HEK293T (cell line): ENCODE measurements around the gene LSG1.

ENCODE experiments used
- BHLHE40 ChIP-seq: fragments of 450-650 bp; IDR thresholded peaks from 2 replicates; pipeline ENCODE4 v1.6.1; 2016; ENCODE audit warnings: mild to moderate bottlenecking, moderate library complexity, borderline replicate concordance
- ELF4 ChIP-seq: fragments of 450-650 bp; IDR thresholded peaks from 2 replicates; pipeline ENCODE4 v1.6.1; 2017; ENCODE audit warnings: antibody characterized with exemption
- FOXA1 ChIP-seq: fragments of 450-650 bp; IDR thresholded peaks from 2 replicates; pipeline ENCODE4 v1.6.1; 2016; ENCODE audit warnings: mild to moderate bottlenecking
- FOXK2 ChIP-seq: fragments of 450-650 bp; IDR thresholded peaks from 2 replicates; pipeline ENCODE4 v1.6.1; 2016; ENCODE audit warnings: mild to moderate bottlenecking
- FOXM1 ChIP-seq: fragments of 450-650 bp; IDR thresholded peaks from 2 replicates; pipeline ENCODE4 v1.6.1; 2017; ENCODE audit warnings: mild to moderate bottlenecking, borderline replicate concordance
- HDGF ChIP-seq: fragments of 450-650 bp; IDR thresholded peaks from 2 replicates; pipeline ENCODE4 v1.6.1; 2017; ENCODE audit warnings: antibody characterized with exemption, borderline replicate concordance
- L3MBTL2 ChIP-seq: fragments of 450-650 bp; conservative IDR thresholded peaks from 2 replicates; pipeline ENCODE4 v1.6.1; 2016; ENCODE audit warnings: mild to moderate bottlenecking
- NFRKB ChIP-seq: fragments of 450-650 bp; IDR thresholded peaks from 2 replicates; pipeline ENCODE4 v1.6.1; 2016; ENCODE audit warnings: mild to moderate bottlenecking, moderate library complexity
- SP1 ChIP-seq: fragments of 450-650 bp; IDR thresholded peaks from 2 replicates; pipeline ENCODE4 v1.6.1; 2017
- ZNF384 ChIP-seq: fragments of 450-650 bp; IDR thresholded peaks from 2 replicates; pipeline ENCODE4 v1.6.1; 2016
- TF ChIP-seq, protein P1 (sequence below): fragments of 450-650 bp; IDR thresholded peaks from 2 replicates; pipeline ENCODE4 v1.6.1; 2016

DNA sequence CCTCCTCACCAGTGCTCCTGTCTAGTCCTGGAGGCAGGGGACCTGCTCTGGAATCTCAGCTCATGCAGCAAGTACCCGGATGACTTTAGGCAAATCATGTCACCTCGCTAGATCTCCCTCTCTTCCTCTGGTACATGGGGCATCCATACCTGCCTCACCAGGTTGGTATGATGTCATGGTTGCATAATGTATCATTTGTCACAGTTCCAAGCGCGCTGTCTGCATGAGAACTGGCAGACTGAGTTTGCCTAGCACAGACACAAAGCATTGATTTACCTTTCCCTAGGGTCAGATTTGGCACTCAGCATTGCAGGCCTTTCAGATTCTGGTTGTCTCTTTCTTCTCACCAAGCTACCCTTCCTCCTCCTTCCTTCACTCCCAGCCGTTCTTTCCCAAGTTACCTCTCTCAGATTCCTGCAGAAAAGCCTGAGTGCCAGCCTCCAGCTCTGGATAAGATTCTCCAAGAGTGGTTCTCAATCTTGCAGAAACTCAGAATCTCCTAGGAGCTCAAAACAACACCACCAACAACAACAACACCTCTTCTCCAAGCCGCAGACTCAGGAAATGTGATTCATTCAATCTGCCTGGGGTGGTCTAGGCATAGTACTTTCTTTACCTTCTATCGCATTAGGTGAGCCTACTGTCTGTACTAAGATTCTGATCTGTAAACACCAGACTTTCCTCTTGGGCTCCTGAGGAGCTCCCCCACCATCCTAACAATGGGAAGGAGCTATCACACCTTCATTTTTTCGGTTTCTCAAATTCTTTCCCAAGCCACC is 43.2 kb upstream of the LSG1 start:
- TF ChIP-seq ELF4 = no peak
- TF ChIP-seq FOXA1 = no peak
- TF ChIP-seq SP1 = no peak
- no peak for TF ChIP-seq BHLHE40
- TF ChIP-seq FOXM1 = no peak
- no peak for TF ChIP-seq FOXK2
- TF ChIP-seq, protein P1, sequence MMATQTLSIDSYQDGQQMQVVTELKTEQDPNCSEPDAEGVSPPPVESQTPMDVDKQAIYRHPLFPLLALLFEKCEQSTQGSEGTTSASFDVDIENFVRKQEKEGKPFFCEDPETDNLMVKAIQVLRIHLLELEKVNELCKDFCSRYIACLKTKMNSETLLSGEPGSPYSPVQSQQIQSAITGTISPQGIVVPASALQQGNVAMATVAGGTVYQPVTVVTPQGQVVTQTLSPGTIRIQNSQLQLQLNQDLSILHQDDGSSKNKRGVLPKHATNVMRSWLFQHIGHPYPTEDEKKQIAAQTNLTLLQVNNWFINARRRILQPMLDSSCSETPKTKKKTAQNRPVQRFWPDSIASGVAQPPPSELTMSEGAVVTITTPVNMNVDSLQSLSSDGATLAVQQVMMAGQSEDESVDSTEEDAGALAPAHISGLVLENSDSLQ = no peak
- no peak for TF ChIP-seq L3MBTL2
- TF ChIP-seq NFRKB = no peak
- TF ChIP-seq ZNF384 = no peak
- no peak for TF ChIP-seq HDGF
